Measurements from ENCODE around the gene TGM3.

TGM3 gene

GRCh38 chr20:2358006-2358405 lies 62.2 kb downstream of the TGM3 start:
- H3K4me3 ChIP-seq (ENCODE audit: low read length): no peak overlapping the region
- no peak for DNase-seq (ENCODE audit: low read depth)
- no peak for TF ChIP-seq CTCF (conservative IDR thresholded peaks at IDR 0.05; ENCODE audit: low read length)

GRCh38 chr20:2361035-2361593 lies 65.3 kb downstream of the TGM3 start:
- TF ChIP-seq CTCF (conservative IDR thresholded peaks at IDR 0.05; ENCODE audit: low read length): no peak
- no peak for DNase-seq (ENCODE audit: low read depth)
- H3K4me3 ChIP-seq (ENCODE audit: low read length): no peak overlapping the region

- no peak for TF ChIP-seq CTCF (conservative IDR thresholded peaks at IDR 0.05; ENCODE audit: low read length)
- DNase-seq (ENCODE audit: low read depth): no peak
- H3K4me3 ChIP-seq (ENCODE audit: low read length): no peak overlapping the region
These were observed 67.4 kb downstream of the TGM3 start for GRCh38 chr20:2363187-2363586.

GRCh38 chr20:2363587-2363986 lies 67.8 kb downstream of the TGM3 start:
- no peak overlapping the region for H3K4me3 ChIP-seq (ENCODE audit: low read length)
- no peak for TF ChIP-seq CTCF (conservative IDR thresholded peaks at IDR 0.05; ENCODE audit: low read length)
- DNase-seq (ENCODE audit: low read depth): no peak

GRCh38 chr20:2364044-2364443 lies 68.2 kb downstream of the TGM3 start:
- H3K4me3 ChIP-seq (ENCODE audit: low read length): no peak overlapping the region
- peak; percentile 42 for DNase-seq (ENCODE audit: low read depth)
- no peak for TF ChIP-seq CTCF (conservative IDR thresholded peaks at IDR 0.05; ENCODE audit: low read length)

GRCh38 chr20:2365091-2365490 lies 69.3 kb downstream of the TGM3 start:
- H3K4me3 ChIP-seq (ENCODE audit: low read length): no peak overlapping the region
- no peak for TF ChIP-seq CTCF (conservative IDR thresholded peaks at IDR 0.05; ENCODE audit: low read length)
- DNase-seq (ENCODE audit: low read depth): no peak

- H3K4me3 ChIP-seq (ENCODE audit: low read length): no peak overlapping the region
- no peak for DNase-seq (ENCODE audit: low read depth)
- no peak for TF ChIP-seq CTCF (conservative IDR thresholded peaks at IDR 0.05; ENCODE audit: low read length)
These were observed 69.9 kb downstream of the TGM3 start for GRCh38 chr20:2365666-2366065.

Measured in AG10803 (cell line).